ENCODE results near the gene HMX3. TPM values are rescaled to one million over a fixed set of nuclear protein-coding genes. Genes with fewer than 3 reads are reported as not detected.

Gene HMX3
- total and polyA plus RNA-seq, 2 of the 13 experiments (the other 11 are each of a cell fraction or from before 2014, with no cell fraction given) = not detected

DNA sequence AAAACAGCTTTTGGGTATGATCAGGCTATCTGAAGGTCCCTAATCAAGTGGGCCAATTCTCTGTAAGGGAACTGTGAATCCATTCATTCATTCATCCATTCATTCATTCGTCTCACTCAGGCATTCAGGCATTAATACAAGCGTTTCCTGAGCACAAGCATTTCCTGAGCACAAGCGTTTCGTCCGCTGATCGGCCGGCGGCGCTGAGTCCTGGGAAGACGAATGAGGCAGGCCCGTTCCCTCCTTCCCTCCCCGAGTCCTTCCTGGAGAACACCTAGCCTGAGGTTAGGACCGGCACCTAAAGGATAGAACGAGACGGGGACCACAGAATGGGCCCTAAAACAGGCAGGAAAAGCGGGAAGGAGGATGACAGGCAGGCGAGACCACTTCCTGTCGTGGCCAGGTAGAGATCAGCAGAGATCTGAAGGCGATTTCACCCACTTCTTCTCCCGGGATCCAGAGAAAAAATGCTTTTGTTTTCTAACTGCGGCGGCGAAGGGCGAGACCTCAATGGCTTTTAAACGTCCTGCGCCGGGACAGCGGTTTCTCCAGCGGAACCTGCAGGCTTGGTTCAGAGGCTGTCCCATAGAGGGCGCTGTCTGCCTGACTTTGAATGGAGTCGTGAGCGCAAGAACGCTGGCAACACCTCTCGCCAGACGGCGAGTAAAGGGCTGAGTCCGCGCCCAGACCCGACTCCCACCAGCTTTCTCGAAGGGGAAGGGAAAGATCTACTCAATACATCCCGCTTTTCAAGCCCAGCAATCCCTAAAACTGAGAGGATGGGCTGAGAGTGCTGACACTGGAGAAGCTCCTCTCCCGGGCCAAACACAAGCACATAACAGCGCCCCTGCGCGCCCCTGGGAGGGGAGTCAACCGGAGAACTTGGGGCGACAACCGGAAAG, 2.9 kb upstream of the HMX3 start (continued):
- TF ChIP-seq ZNF513 (CRISPR knock-in tag; conservative IDR thresholded peaks at IDR 0.05) (no peak), MEIS1 (CRISPR knock-in tag; IDR thresholded peaks at IDR 0.05; ENCODE audit: borderline replicate concordance) (no peak), RCOR2 (CRISPR knock-in tag; IDR thresholded peaks at IDR 0.05) (peak; percentile 21; the same call in 1 of the 2 replicates), ZNF501 (CRISPR knock-in tag; IDR thresholded peaks at IDR 0.05) (peak; percentile 67; the same call in 1 of the 2 replicates), CCAR2 (optimal IDR thresholded peaks at IDR 0.05; ENCODE audit: low read depth, low read length) (no peak), HHEX (CRISPR knock-in tag; IDR thresholded peaks at IDR 0.05) (no peak), DNMT3B (CRISPR knock-in tag; conservative IDR thresholded peaks at IDR 0.05) (no peak), RAD21 (CRISPR knock-in tag; IDR thresholded peaks at IDR 0.05) (peak; percentile 89), ZNF512B (CRISPR knock-in tag; IDR thresholded peaks at IDR 0.05; ENCODE audit: borderline replicate concordance) (0 out of 2 replicates have a peak, but pooled peaks have one; percentile 66), ZNF775 (CRISPR knock-in tag; IDR thresholded peaks at IDR 0.05; ENCODE audit: borderline replicate concordance) (no peak), CSRNP1 (CRISPR knock-in tag; IDR thresholded peaks at IDR 0.05) (no peak), ZNF572 (CRISPR knock-in tag; IDR thresholded peaks at IDR 0.05) (0 out of 2 replicates have a peak, but pooled peaks have one; percentile 43), TCF12 (IDR thresholded peaks at IDR 0.05) (no peak), TCF12 (CRISPR knock-in tag; IDR thresholded peaks at IDR 0.05) (no peak), SRSF4 (IDR thresholded peaks at IDR 0.05; ENCODE audit: low read depth, low read length, poor library complexity, severe bottlenecking) (no peak), ZNF143 (CRISPR knock-in tag; IDR thresholded peaks at IDR 0.05) (no peak)
- TF ChIP-seq, protein P1, sequence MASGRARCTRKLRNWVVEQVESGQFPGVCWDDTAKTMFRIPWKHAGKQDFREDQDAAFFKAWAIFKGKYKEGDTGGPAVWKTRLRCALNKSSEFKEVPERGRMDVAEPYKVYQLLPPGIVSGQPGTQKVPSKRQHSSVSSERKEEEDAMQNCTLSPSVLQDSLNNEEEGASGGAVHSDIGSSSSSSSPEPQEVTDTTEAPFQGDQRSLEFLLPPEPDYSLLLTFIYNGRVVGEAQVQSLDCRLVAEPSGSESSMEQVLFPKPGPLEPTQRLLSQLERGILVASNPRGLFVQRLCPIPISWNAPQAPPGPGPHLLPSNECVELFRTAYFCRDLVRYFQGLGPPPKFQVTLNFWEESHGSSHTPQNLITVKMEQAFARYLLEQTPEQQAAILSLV (CRISPR knock-in tag; IDR thresholded peaks at IDR 0.05; ENCODE audit: borderline replicate concordance) = 0 out of 2 replicates have a peak, but pooled peaks have one; percentile 8
- TF ChIP-seq, protein P2, sequence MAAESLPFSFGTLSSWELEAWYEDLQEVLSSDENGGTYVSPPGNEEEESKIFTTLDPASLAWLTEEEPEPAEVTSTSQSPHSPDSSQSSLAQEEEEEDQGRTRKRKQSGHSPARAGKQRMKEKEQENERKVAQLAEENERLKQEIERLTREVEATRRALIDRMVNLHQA (CRISPR knock-in tag; IDR thresholded peaks at IDR 0.05) = no peak
- TF ChIP-seq, protein P3, sequence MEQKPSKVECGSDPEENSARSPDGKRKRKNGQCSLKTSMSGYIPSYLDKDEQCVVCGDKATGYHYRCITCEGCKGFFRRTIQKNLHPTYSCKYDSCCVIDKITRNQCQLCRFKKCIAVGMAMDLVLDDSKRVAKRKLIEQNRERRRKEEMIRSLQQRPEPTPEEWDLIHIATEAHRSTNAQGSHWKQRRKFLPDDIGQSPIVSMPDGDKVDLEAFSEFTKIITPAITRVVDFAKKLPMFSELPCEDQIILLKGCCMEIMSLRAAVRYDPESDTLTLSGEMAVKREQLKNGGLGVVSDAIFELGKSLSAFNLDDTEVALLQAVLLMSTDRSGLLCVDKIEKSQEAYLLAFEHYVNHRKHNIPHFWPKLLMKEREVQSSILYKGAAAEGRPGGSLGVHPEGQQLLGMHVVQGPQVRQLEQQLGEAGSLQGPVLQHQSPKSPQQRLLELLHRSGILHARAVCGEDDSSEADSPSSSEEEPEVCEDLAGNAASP (CRISPR knock-in tag; IDR thresholded peaks at IDR 0.05; ENCODE audit: borderline replicate concordance) = peak; percentile 47; the same call in 1 of the 2 replicates
